Urothelium cell line (cell line): ENCODE data around the gene BBOF1.
A peak's percentile ranks its signal among the peaks of the same experiment; 100 is the strongest.

Experiments used
- DNase-seq: peaks from one replicate; pipeline ENCODE4 v3.0.0; 2011; ENCODE audit warnings: low spot score, mixed read lengths
- FAIRE-seq: peaks from 2 replicates; lab custom pipeline; 2011; peaks lifted over from hg19 to GRCh38; lab: Jason Lieb, UNC

The BBOF1 gene

DNA sequence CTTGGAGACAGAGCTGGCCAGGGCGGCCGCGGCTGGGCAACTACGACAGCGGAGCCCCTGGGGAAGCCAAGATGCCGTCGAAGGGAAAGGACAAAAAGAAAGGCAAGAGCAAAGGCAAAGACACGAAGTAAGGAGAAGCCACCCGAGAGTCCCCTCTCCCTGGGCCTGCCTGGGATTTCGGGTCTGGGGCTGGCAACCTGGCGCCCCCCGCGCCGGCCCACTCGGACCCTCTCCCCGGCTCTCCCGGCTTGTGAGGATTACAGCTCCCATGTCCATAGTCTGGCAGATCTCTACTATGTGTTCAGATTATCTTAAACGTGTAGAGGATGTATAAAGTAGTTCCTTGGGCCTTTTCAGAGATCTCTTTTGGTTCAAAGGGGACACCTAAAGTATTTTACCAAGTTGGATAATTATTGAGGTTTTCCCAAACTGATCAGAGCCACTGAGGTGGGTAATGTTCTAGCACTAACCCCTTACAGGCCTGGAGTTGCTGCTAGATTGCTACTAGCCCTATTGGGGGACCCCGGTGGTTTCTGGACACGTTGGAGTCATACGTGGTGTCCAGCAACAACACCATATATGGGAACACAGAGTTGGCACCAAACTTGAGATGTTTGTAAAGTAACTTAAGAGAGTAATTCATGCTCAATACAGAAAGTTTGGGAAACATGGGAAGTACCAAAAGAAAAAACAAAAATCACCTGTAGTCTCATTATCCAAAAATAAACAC lies 424 bp downstream of the BBOF1 start:
- no peak for DNase-seq

DNA sequence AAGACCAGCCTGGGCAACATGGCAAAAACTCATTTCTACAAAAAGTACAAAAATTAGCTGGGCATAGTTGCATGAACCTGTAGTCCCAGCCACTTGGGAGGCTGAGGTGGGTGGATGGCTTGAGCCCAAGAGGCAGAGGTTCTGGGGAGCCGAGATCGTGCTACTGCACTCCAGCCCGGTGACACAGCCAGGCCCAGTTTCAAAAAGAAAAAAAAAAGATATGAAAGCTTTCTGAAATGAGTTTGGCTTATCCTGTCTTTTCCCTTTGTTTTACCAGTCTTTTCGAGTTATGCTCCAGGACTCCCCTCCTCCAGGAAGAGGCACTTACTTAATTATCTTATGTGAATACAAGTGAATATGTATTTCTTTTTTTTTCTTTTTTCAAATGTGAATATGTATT lies 3.2 kb downstream of the BBOF1 start:
- DNase-seq (no peak), FAIRE-seq (no peak)

More for the DNA sequence above, 424 bp downstream of the BBOF1 start:
- peak; percentile 77 for FAIRE-seq

DNA sequence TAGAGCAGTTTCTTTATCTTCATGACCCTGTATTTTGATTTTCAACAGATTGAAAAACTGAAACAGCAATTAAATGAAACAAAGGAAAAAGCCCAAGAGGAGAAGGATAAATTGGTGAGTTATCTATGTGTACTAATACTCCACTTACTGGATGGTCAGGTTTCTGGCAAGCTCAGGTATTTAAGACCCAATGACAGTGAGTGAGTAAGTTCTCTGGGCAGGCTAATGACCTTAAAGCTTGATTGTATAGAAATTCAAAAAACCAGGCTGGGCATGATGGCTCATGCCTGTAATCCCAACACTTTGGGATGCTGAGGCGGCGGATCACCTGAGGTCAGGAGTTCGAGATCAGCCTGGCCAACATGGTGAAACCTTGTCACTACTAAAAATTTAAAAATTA lies 10.0 kb downstream of the BBOF1 start:
- DNase-seq = no peak
- no peak for FAIRE-seq

DNA sequence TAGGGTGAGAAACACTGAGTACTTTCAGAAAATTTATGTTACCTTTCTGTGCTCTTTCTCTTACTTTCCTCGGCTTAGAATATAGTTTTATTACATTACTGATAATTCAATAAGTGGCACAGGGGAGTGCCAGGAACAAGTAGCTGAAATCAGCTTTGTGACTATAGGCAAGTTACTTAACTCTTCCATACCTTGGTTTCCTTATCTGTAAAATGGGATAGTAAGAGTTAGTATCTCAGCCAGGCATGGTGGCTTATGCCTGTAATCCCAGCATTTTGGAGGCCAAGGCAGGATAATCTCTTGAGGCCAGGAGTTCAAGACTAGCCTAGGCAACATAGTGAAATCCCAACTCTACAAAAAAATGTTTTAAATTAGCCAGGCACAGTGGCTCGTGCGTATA lies 15.4 kb downstream of the BBOF1 start:
- FAIRE-seq (peak; percentile 53), DNase-seq (no peak)

DNA sequence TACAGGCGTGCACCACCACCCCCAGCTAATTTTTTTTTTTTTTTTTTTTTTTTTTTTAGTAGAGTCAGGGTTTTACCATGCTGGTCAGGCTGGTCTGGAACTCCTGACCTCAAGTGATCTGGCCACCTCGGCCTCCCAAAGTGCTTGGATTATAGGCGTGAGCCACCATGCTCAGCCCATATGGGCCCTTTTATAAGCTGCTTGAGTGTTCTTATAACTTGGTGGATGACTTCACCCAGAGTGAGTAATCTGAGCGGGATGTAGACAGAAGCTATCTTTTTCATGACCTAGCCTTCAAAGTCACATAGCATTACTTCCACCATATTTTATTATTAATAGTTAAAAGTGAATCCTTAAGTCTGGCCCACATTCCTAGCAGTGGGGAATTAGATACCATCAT lies 16.4 kb downstream of the BBOF1 start:
- no peak for DNase-seq
- no peak for FAIRE-seq

DNA sequence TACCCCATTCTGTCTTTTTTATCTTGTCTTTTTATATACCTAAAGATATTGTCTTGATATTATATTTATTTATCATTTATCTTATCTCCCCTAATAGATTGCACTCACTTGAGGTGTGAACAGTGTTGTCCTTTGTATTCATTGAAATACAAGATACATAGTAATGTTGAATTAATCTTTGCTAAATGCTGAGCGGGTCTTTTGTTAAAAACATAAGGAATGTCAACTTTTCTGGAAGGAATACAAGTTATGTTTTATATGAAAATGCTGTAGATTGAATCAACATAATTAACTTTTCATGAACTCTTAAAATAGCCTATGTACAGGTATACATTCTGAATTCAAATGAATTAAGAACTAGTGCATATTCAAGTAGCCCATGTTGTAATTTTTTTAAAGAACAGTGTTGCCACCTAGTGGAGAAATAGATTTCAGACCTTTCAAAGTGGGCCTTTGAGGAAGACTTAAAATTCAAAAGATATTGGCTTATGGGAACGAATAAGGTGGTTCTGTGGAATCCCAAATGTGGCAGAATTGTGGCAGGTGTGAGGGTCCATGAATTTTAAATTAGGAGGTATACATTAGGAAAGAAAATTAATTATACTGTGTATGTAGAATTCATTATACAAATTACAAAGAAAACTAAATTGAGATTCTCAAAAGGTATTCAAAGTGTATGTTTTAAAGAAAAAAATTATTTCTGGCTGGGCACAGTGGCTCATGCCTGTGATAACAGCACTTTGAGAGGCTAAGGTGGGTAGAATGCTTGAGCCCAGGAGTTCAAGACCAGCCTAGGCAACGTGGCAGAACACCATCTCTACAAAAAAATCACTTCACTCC lies 19.1 kb downstream of the BBOF1 start:
- FAIRE-seq (no peak), DNase-seq (peak; percentile 70)

DNA sequence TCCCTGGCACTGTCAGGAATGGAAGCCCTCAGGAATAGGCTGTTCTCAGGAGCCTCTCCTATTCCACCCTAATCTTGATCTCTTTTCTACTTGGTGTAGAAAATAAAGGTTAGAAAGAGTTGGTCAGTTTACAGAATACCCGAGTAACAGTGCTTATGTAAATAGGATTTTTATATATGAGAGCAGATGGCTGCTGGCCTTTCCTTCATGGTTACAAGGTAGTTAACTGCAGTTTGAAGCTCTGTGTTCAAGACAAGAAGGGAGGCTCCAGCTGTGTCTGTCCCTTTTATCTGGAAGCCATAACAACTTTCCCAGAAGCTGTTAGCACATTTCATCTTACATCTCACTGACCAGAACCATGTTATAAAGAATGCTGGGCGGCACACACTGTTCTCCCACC lies 23.1 kb downstream of the BBOF1 start:
- FAIRE-seq = no peak

DNA sequence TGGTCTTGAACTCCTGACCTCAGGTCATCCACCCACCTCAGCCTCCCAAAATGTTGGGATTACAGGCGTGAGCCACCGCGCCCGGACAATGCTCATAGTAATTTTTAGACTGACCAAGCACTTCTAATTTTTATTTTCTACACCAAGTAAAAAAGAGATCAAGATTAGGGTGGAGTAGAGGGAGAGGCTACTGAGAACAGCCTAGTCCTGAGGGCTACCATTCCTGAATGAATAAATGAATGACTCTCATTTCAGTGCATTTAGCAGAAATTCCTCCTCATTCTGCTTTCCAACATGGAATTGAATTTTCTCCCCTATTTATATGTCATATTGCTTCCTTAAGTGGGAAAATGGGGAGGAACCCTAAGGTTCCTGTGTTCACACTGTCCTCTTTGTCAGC lies 26.4 kb downstream of the BBOF1 start:
- no peak for FAIRE-seq

More for the DNA sequence above, 23.1 kb downstream of the BBOF1 start:
- no peak for DNase-seq

DNA sequence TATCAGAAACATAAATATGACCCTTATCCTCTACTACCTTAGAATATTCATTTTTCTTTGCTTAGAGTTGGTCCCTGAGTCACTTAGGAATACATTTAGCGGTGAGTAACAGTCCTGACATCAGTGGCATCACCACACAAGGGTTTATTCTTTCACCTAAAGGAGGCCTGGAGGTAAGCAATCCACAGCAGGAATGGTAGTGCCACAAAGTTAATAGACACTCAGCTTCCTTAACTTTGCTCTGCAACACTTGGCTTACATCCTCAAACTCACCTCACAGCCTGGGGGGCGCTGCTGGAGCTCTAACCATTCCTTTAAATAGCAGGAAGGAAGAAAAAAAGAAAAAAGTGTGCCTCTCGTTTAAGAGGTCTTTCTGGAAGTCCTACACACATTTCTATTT lies 29.1 kb downstream of the BBOF1 start:
- peak; percentile 74 for FAIRE-seq

More for the DNA sequence above, 26.4 kb downstream of the BBOF1 start:
- DNase-seq = no peak

DNA sequence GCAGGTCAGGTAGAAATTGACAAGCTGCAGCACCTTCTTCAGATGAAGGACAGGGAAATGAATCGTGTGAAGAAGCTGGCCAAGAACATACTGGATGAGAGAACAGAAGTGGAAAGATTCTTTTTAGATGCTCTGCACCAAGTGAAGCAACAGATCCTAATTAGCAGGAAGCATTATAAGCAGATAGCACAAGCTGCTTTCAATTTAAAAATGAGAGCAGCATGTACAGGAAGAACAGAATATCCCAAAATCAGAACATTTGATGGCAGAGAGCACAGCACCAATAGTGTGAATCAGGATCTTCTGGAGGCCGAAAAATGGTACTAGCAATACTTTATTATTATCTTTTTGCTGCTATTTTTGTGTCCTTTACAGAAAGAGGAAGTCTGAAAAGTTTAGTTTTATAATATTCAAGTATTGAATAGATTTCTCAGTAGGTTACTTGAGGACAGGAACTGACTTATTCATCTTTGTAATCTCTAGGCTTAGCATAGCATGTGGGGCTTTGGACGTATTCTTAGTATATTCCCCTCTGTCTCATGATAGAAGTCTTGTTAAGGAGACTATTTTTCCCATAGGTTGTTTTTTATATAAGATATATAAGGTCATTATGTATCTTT lies 30.8 kb downstream of the BBOF1 start:
- DNase-seq = no peak
- peak; percentile 74 for FAIRE-seq

More for the DNA sequence above, 29.1 kb downstream of the BBOF1 start:
- DNase-seq = peak; percentile 45

DNA sequence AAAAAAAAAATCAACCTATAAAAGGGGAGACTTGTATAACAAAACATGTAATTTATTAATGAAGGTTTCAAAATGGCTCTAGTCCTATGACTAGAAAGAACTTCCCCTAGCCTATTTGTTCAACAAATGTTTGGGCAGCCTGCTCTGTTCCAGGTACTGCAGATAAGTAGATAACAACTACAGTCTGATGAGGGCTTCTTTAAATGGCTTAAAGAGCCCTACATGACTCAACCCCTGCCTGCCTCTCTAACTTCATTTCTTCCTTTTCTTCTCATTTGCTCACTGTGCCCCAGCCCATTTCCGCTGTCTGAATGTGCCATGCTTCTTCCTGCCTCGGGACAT lies 43.6 kb downstream of the BBOF1 start:
- FAIRE-seq (peak; percentile 77), DNase-seq (no peak)

DNA sequence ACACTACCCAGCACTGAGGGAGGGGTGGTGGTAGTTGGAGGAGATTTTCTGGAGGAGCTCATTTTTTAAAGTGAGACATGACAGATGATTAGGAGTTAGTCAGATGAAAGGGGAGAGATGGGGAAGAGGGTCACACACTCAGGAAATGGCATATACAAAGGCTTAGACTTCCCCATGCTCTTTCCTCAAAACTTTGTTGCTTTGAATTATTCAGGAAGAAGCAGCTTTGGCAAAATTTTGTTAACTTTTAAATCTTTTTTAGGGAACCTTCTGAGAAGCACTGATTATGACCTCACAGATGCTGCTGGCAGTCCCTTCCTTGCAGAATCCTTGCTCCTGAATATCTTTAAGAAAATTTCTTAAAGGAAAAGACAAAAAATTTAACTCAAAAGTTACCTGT lies 45.3 kb downstream of the BBOF1 start:
- peak; percentile 5 for FAIRE-seq

DNA sequence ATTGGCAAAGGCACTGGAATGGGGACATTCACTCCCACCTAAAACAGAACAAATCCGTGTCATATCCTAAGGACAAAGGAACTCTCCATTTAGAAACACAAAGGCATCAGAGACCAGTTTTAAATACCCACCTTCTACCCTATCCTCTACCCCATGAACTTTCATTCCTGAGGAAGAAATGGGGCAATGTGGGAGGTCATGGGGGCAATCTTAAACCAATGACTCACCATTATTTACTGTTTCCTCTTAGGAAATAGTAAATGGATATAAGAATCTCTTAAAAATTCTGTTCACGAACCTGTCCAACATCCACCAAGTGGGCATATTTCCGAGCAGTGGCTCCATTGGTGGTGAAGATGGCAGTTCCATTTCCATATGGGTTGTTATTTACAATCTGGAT lies 45.7 kb downstream of the BBOF1 start:
- FAIRE-seq = no peak

More for the DNA sequence above, 45.3 kb downstream of the BBOF1 start:
- no peak for DNase-seq

DNA sequence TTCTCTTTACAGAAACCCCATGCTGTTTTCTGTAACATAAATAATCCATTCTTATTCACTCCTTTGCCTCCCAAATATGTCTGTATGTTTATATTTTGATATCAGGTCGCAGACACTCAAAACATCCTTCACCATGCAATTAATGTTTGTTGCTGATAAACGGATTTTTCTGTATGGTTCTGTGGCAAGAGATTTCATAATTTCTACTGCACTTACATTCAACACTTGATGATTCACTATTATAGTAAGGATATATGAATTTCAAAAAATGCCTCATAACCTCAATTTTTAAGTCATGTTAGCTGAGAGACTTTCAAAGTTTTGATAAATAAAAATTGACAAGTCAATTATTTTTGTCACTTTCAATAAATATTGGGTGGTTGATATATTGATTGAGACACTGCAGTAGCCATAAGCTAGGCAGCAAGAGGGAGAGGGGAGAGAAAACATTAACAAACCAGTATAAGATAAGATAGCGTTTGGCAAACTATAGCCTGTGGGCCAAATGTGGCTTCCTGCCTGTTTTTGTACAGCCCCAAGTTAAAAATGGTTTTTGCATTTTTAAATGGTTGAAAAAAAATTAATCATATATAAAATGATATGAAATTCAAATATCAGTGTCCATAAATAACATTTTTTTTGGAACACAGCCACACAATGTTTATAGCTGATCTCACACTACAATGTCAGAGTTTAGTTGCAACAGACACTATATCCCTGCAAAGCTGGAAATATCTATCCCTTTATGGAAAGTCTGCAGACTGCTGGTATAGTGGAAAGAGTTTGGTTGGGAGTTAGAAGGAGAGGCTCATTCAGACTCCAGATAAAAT lies 46.8 kb downstream of the BBOF1 start:
- DNase-seq (no peak), FAIRE-seq (no peak)

More for the DNA sequence above, 45.7 kb downstream of the BBOF1 start:
- DNase-seq = no peak

DNA sequence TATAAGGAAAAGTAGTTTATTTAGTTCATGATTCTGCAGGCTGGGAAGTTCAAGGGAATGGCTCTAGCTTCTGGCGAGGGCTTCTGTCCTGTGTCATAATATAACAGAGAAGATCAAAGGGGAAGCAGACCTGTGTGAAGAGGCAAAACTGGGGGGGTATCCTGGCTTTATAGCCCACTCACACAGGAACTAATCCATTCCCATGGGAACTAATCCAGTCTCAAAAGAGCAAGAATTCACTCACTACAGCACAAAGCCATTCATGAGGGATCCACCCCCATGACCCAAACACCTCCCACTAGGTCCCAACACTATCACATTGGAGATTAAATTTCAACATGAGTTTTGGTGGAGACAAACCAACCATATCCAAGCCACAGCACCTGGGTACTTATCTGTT lies 58.3 kb downstream of the BBOF1 start:
- DNase-seq (no peak), FAIRE-seq (peak; percentile 98)

DNA sequence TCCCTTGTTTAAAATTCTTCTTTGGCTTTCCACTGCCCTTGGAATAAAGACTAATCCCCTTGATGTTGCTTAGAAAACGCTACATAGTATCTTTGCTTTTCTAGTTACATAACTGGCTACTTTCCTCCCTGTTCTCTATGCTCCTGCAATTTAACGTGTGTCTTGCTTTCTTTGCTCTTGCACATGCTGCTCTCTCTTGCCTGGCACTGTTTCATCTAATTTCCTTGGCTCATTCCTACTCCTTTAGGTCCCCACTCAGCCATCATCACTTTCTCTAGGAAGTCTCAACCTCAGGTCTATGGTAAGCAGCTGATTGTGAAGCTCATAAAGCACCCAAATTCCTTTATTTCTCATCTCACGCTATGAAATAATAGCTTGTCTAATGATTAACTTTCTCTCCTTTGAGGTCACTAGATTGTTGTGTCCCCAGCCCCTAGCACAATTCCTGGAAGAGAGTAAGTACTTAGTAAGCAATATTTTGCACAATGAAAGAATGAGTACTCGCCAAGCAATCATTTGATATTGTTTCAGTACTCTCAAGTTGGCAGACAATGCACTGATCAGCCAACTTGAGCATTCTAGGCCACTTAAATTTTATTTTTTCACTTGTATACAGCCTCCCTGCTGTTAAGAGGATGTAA lies 61.8 kb downstream of the BBOF1 start:
- no peak for FAIRE-seq
- DNase-seq = no peak

DNA sequence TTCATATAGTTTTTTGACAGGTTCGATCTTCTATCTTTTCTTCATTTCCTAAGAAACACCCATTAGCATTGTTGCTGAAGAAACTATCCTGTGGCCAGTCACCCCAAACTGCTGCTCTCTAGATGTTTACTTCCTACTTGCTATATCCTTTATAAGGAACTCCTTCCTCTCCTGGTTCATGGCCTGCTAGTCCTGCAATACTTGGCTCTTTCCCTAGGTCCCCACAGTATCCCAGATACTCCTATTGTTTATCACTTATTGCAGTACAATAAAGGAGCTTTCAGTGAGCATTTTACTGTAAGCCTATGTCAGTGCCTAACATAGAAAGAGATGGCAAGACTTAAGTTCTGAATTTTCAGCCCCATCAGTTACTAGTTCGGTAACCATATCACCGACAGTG lies 62.3 kb downstream of the BBOF1 start:
- DNase-seq = no peak
- FAIRE-seq = peak; percentile 17

DNA sequence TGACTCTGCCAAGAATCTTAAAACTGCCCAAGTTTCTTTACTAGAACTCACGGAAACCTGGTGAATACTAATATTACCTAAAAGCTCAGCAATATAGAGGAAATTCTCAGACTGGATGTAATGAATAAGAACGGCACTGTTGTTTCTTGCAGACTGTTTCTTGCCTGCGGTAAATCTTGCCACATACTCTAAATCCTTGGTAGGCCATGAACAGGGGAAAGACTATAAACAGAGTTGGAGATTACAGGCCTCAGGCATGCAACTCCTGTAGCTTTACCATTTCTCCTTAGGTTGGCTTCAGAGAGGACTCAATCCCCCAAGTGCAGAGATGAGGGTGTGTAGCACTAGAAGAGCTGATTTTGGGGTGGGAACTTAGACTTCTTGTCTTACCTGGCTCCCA lies 64.0 kb downstream of the BBOF1 start:
- FAIRE-seq (no peak), DNase-seq (no peak)

DNA sequence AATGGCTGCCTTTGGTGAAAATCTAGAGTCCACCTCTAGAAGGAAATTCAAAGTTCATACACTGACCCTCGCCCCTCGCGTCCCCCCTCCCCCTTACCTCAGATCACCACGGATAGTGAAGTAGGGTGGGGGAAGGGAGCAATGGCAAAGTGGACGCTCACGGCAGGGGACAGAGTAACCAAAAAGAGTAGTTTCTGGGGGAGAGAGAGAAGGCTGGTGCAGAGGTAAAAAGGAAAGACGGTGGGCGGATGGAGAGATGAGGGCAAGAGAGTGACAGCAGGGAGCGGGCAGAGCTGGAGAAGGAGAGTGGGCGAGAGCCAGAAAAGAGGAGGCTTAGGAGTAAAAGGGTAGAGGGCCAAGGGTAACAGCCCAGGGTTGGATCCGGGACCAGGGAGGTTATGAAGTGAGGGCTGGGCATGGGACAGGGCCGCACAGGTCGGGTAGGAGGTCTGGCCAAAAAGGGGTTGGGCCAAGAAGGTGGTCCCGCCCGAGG lies 64.7 kb downstream of the BBOF1 start:
- no peak for FAIRE-seq

More for the DNA sequence above, 64.7 kb downstream of the BBOF1 start:
- DNase-seq = no peak
